A549 (cell line): Measurements from ENCODE around the gene GABRR3.

Source experiments
- JUN ChIP-seq, 2 experiments: fragments of >200 bp; sonication (Bioruptor Twin); formaldehyde crosslinking; IDR thresholded peaks; 2 replicates in 1 of 2; 3 replicates in 1 of 2; pipeline ENCODE4 v1.6.1; 2016 to 2017
- KDM1A ChIP-seq: fragments of 200-600 bp; sonication (generic); IDR thresholded peaks from 2 replicates; pipeline ENCODE4 v1.6.1; 2016; ENCODE audit warnings: low read depth, mild to moderate bottlenecking
- RFX5 ChIP-seq: fragments of 450-650 bp; IDR thresholded peaks from 2 replicates; pipeline ENCODE4 v1.7.1; 2014; ENCODE audit warnings: antibody characterized with exemption, mild to moderate bottlenecking, moderate library complexity
- SREBF2 ChIP-seq: fragments of 450-650 bp; IDR thresholded peaks from 2 replicates; pipeline ENCODE4 v1.6.1; 2014; ENCODE audit warnings: mild to moderate bottlenecking, moderate library complexity
- TF ChIP-seq, protein P1 (sequence below): fragments of >200 bp; sonication (Bioruptor Twin); formaldehyde crosslinking; IDR thresholded peaks from 3 replicates; pipeline ENCODE4 v1.5.1; 2016

DNA sequence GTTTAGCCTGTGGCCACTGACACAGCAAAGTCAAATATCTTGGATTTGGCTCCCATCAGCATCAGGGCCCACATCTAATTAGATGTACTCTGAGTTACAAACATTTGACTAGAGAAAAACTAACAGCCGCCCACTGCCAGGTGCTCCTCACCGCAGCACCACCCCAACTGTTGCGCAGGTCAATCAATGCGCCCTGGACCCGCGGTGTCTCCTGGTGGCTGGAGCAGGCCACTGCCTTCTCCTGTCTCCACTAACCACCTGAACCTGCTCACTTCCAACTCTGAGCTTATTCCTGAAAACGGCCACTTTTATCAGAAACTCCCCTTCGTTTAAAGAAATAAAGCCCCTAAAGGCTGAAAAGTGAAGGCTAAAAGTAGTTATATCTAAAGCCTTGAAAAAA, 67.1 kb downstream of the GABRR3 start:
- TF ChIP-seq KDM1A (no peak), JUN (IDR thresholded peaks at IDR 0.05) (no peak), SREBF2 (no peak), RFX5 (no peak)
- TF ChIP-seq, protein P1, sequence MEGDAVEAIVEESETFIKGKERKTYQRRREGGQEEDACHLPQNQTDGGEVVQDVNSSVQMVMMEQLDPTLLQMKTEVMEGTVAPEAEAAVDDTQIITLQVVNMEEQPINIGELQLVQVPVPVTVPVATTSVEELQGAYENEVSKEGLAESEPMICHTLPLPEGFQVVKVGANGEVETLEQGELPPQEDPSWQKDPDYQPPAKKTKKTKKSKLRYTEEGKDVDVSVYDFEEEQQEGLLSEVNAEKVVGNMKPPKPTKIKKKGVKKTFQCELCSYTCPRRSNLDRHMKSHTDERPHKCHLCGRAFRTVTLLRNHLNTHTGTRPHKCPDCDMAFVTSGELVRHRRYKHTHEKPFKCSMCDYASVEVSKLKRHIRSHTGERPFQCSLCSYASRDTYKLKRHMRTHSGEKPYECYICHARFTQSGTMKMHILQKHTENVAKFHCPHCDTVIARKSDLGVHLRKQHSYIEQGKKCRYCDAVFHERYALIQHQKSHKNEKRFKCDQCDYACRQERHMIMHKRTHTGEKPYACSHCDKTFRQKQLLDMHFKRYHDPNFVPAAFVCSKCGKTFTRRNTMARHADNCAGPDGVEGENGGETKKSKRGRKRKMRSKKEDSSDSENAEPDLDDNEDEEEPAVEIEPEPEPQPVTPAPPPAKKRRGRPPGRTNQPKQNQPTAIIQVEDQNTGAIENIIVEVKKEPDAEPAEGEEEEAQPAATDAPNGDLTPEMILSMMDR: no peak
